Measurements from ENCODE around the gene ATXN7. TPM values are rescaled to one million over a fixed set of nuclear protein-coding genes. Genes with fewer than 3 reads are reported as not detected.

The ATXN7 gene
- total RNA-seq, 1 donor from 2014 or later: 13.2 TPM

- intact Hi-C loops (cut with DNase I): no loop called here
- no peaks in the 10 kb centered on the region for H3K36me3 ChIP-seq
- no peaks in the 10 kb centered on the region for H3K27me3 ChIP-seq
- no peak overlapping the region for H3K4me3 ChIP-seq
- DNase-seq (ENCODE audit: low spot score in 2 of 2): no peak
- H3K9me3 ChIP-seq: no peaks in the 10 kb centered on the region
- no peak overlapping the region for H3K27ac ChIP-seq
- H3K4me1 ChIP-seq: peaks cover 3 to 38% of the 10 kb centered on the region in 2 donors
- TF ChIP-seq CTCF (IDR thresholded peaks at IDR 0.05): no peak
Observed at GRCh38 chr3:63966871-63967270, 103.2 kb downstream of the ATXN7 start.

DNA sequence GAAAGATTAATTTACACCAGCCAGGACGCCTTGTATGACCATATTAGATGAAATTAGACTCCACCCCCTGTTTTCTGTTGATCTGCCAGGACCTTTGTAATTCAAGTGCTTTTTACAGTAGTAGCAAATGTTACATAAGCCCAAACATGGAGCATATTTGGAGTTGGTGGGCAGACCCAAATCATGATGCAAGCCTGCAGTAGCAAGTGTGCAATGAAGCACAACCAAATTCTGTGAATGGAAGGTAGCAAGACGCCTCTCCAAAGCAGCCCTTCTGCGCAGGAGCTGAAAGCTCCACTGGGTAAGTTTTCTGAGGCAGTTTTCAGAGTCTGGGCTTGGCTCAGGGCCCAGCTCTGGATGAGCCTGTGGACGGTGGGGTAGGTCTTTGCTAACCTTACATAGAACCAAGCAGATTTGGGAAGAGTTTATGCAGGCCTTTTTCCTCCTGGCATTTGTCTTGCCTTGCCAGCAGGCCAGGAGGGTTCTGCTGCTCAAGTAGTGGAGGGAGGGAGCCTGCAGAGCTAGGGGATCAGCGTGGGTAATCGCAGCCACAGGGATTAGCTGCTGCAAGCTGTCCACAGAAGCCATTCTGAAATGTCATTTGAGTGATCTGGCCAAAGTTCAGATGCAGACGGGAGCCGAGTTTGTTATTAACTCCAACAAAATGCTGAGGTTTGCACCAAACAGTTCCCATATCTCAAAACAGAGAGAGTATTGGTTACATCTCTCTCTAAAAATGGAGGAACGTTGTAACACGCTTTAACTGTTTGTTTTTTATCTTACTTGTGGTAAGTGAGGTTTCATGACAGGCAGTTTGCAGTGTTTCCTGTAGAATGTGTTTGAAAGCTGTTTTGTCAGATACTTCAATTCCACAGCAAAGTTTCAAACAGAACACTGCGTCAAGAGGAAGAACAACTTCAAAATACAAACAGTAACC is 104.3 kb downstream of the ATXN7 start:
- no peaks in the 10 kb centered on the region for H3K9me3 ChIP-seq
- intact Hi-C loops (cut with DNase I): no loop called here
- H3K27me3 ChIP-seq: no peaks in the 10 kb centered on the region
- peak overlapping the region in 1 of 2 donors; percentile 55 for H3K4me3 ChIP-seq
- peak overlapping the region; percentile 29 to 62 for H3K27ac ChIP-seq
- no peaks in the 10 kb centered on the region for H3K36me3 ChIP-seq
- no peak for DNase-seq (ENCODE audit: low spot score in 2 of 2)
- no peak for TF ChIP-seq CTCF (IDR thresholded peaks at IDR 0.05)
- peaks cover 3 to 38% of the 10 kb centered on the region in 2 donors for H3K4me1 ChIP-seq

- intact Hi-C loops (cut with DNase I): no loop called here
- H3K27ac ChIP-seq: peak overlapping the region; percentile 29 to 62
Observed at GRCh38 chr3:63968612-63969350, 105.1 kb downstream of the ATXN7 start.

GRCh38 chr3:63969876-63970275 is 106.2 kb downstream of the ATXN7 start:
- Histone ChIP-seq H3K9me3 (no peaks in the 10 kb centered on the region), H3K4me1 (peaks cover 6 to 38% of the 10 kb centered on the region in 2 donors), H3K27ac (no peak overlapping the region), H3K27me3 (no peaks in the 10 kb centered on the region), H3K4me3 (no peak overlapping the region), H3K36me3 (peaks cover 0 to 7% of the 10 kb centered on the region in 2 donors)
- DNase-seq (ENCODE audit: low spot score in 2 of 2): no peak
- TF ChIP-seq CTCF (IDR thresholded peaks at IDR 0.05): no peak
- intact Hi-C loops (cut with DNase I): no loop called here

More at GRCh38 chr3:63968612-63969350, 105.1 kb downstream of the ATXN7 start:
- peak overlapping the region in 1 of 2 donors; percentile 55 for H3K4me3 ChIP-seq
- no peaks in the 10 kb centered on the region for H3K9me3 ChIP-seq
- H3K27me3 ChIP-seq: no peaks in the 10 kb centered on the region
- no peak for TF ChIP-seq CTCF (IDR thresholded peaks at IDR 0.05)
- H3K4me1 ChIP-seq: peaks cover 6 to 38% of the 10 kb centered on the region in 2 donors
- no peak for DNase-seq (ENCODE audit: low spot score in 2 of 2)
- H3K36me3 ChIP-seq: peaks cover 0 to 2% of the 10 kb centered on the region in 2 donors

DNA sequence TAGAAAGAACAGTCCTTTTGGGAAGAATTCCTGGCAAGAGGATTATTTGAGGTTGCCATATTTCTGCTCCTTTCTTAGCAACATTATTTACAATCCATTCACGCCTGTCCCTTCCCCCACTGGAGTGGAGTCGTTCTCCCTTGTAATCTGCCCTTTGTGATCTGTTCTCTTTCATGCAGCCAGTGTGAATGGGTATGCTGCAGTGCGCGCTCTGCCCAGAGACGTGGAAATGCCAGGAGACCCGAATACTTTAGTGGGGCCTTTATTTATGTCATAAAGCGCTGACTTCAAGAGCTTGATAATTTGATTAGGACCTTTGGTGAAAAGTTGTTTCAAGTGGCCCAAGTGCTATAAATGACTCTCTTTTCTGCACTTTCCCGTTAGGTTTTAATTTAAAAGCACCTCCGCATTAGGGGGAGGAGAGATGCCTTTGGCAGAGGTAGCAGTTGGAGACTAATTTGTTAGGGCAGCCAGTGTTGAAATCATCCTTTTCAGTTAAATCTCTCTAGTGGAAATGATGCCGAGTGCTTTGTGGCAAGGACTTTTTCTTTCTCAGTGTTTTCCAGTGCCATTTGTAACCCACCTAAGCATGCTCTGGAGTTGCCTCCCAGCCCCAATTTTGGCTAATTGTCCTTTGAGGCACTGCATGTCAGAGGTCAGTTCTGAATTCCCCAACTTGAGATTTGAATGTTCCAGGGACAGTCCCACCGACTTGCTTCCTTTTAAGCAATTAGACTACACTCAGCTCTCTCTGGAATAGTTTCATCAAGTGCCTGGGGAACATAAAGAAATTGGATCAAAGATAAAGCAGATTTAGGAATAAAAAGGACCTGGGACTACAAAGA is 107.2 kb downstream of the ATXN7 start:
- no peak overlapping the region for H3K4me3 ChIP-seq
- no peak for TF ChIP-seq CTCF (IDR thresholded peaks at IDR 0.05)
- H3K36me3 ChIP-seq: peaks cover 0 to 7% of the 10 kb centered on the region in 2 donors
- intact Hi-C loops (cut with DNase I): no loop called here
- peaks cover 3 to 39% of the 10 kb centered on the region in 2 donors for H3K4me1 ChIP-seq
- H3K9me3 ChIP-seq: no peaks in the 10 kb centered on the region
- peak overlapping the region; percentile 26 to 39 for H3K27ac ChIP-seq
- DNase-seq (ENCODE audit: low spot score in 2 of 2): no peak
- no peaks in the 10 kb centered on the region for H3K27me3 ChIP-seq

Measured in ascending aorta (tissue), 2 donors.